GM19238 (cell line): ENCODE data around the gene AP3D1.

ENCODE experiments used
- DNase-seq: peaks from one replicate; pipeline ENCODE4 v3.0.0; 2011; ENCODE audit warnings: low spot score; ENCODE audit not compliant: insufficient read length

AP3D1 gene

GRCh38 chr19:2062389-2062729, 89.0 kb downstream of the AP3D1 start:
- no peak for DNase-seq

GRCh38 chr19:2061495-2062388, 89.6 kb downstream of the AP3D1 start:
- DNase-seq, result peak; percentile 98

- no peak for DNase-seq
Measured at GRCh38 chr19:2060884-2061494, 90.4 kb downstream of the AP3D1 start.

- DNase-seq, result no peak
Measured at GRCh38 chr19:2059422-2060201, 91.8 kb downstream of the AP3D1 start.

GRCh38 chr19:2058570-2059421, 92.6 kb downstream of the AP3D1 start:
- DNase-seq, result no peak

- DNase-seq, result no peak
Measured at GRCh38 chr19:2057484-2058469, 93.6 kb downstream of the AP3D1 start.

- no peak for DNase-seq
Measured at GRCh38 chr19:2056837-2057192, 94.6 kb downstream of the AP3D1 start.

GRCh38 chr19:2055931-2056836, 95.2 kb downstream of the AP3D1 start:
- DNase-seq, result no peak

GRCh38 chr19:2054763-2055162, 96.6 kb downstream of the AP3D1 start:
- no peak for DNase-seq

- no peak for DNase-seq
Measured at GRCh38 chr19:2053601-2054389, 97.6 kb downstream of the AP3D1 start.

GRCh38 chr19:2051773-2052704, 99.3 kb downstream of the AP3D1 start:
- no peak for DNase-seq

GRCh38 chr19:2050991-2051772, 100.2 kb downstream of the AP3D1 start, which contains the start of gene MKNK2:
TSS of gene MKNK2 (minus strand) at chr19:2051244. CDS start at chr19:2050851, 393 bp downstream.
- peak; percentile 88 for DNase-seq
